Astrocyte of the hippocampus (primary cell): ENCODE results near the gene PYGB.

Experiments used
- DNase-seq: peaks from one replicate; pipeline ENCODE4 v3.0.0; 2011; ENCODE audit warnings: low read depth, low spot score

The PYGB gene

DNA sequence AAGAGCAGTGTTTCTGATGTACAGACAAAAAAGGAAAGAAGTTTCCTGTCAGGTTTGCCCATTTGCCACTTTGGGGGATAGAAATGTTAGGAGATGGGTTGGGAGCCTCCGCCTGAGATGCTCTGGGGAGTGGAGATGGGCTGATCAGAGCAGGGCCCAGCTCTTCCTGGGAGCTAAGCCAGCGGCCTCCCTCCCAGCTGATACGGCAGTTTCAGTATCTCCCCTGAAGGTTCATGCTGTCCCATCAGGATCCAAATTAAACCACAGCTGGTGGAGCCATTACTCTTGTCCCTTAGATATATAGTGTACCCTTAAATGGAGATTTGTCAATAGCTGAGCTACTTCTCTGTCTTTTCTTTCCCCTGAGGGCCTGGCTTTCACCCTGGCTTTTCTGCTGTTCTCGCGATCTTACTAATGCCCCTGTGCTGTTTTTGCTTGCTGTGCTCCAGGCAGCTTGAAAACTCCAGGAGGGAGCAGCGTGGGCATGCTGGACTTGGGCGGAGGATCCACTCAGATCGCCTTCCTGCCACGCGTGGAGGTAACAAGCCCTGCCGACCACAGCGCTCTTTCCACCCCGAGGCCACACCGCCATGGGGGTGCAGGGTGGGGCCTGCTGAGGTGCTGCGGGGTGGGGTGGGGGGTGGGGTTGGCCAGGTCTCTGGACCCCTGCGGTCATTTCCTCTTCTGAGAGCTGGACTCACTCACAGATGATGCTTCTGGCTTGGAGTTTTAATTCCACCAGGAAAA, 31.5 kb upstream of the PYGB start:
- no peak for DNase-seq

GRCh38 chr20:25217161-25218108, 30.4 kb upstream of the PYGB start:
- no peak for DNase-seq

DNA sequence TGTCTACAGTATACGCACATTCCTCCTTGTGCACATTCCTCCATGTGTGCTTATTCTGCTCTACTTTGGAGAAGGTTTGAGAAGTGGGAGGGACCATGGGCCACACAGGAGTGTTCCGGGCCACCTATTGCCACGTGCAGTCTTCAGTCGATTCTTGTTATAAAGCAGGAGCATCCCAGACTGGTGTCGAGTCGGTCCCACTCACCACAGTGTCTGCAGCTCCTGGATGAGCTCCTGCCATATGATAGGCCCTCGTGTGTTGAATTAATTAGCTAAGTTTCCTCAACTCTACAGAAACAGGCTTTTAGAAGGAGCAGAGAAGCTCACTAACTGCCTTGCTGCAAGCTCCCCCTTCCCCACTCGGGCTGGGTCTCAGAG, 29.8 kb upstream of the PYGB start:
- DNase-seq, result no peak

DNA sequence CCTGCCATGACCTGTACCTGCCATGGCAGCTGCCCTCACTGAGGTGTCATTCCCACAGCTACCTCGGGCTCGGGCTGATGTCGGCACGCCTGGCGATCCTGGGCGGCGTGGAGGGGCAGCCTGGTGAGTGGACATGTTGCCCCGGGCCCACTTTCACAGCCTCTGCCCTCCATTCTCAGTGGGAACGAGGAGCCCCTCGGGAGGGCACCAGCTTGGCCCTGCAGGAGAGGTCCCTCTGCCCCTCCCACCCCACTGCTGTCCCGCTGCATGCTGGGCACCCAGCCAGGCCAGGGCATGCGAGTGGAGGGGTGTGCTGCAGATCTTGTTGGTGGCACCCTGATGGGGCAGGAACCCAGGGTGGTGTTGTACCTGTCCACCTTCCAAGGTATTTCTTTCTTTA, 29.4 kb upstream of the PYGB start:
- no peak for DNase-seq

DNA sequence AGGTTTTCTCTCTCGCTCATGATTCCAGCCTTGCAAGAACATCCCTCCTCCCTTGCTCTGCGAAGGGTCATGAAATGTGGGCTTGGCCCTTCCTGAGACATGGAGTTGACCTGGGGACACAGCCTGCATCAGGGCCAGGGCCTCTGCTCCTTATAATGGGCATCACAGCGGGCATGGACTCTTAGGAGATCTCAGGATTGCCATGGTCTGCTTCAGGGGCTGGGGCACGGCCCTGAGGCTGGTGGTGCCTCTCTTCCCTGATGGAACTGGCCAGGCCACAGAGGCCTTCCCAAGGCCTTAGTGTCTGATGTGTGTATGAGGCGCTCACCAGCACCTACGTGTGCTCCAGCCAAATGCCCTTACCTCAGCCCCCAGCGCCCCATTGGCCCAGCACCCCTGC, 28.5 kb upstream of the PYGB start:
- DNase-seq, result no peak

DNA sequence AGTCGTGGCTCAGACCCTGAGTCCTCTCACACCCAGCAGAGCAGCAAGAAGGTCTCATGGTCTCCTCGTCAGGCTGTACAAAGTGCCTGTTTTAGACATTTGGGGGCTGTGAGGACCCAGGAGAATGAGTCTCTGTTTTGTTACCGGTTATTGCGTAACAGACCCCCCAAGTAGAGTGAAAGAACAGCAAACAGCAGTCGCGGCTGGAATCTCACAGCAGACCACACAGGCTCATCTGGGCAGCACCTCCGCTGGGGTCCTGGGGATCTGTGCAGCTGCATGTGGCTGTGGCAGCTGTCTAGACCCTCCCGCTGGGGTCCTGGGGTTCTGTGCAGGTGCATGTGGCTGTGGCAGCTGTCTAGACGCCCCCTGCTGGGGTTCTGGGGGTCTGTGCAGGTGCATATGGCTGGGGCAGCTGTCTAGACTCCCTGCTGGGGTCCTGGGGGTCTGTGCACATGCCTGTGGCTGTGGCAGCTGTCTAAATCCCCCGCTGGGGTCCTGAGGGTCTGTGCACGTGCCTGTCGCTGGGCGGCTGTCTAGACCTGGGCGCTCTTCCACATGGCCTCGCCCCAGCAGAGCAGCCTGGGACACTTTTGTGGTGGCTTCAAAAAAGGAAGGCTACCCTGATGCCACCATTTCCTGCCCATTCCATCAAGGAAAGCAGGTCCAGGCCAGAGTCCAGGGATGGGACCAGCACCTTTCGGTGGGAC, 27.7 kb upstream of the PYGB start:
- no peak for DNase-seq

- no peak for DNase-seq
These were observed 26.9 kb upstream of the PYGB start for GRCh38 chr20:25220810-25221591.

DNA sequence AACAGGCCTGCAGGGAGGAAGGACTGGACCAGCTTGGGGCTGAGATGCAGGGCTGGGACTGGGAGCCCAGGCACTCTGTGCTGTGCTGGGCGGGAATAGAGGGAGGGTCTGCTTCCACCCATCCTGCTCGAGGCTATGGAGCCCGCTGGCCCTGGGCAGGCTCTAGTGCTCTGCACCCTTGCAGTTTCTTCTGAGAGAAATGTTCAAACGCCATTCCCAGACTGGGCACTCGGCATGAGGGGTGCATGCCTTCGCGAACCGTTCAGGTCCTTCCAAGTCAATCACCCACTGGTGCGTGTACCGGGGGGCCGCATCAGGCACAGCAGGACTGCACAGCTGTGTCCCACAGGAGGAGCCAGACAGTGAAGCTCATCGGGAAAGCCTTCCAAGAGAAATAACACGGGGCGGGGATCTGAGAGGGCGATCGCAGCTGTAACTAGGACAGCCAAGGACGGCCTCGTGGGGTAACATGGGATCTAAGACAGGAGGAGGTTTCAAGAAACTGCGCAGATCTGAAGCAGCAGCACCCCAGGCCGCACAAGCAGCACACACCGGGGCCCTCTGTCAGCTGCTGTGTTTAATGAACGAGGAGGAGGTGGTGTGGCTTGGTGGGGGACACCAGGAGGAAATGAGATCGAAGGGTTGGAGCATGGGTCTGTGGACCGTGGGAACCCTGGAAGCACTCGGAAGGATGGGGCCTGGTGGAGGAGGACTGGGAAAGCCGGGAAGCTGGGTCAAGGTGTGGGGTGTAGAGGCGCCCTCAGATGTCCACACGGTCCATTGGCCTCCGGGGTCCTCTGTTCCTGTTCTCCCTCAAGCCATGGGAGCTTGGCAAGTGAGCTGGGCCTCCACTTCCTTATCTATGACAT, 26.1 kb upstream of the PYGB start:
- no peak for DNase-seq

GRCh38 chr20:25222461-25223178, 25.3 kb upstream of the PYGB start:
- no peak for DNase-seq

GRCh38 chr20:25223179-25223661, 24.7 kb upstream of the PYGB start:
- DNase-seq, result peak; percentile 92

DNA sequence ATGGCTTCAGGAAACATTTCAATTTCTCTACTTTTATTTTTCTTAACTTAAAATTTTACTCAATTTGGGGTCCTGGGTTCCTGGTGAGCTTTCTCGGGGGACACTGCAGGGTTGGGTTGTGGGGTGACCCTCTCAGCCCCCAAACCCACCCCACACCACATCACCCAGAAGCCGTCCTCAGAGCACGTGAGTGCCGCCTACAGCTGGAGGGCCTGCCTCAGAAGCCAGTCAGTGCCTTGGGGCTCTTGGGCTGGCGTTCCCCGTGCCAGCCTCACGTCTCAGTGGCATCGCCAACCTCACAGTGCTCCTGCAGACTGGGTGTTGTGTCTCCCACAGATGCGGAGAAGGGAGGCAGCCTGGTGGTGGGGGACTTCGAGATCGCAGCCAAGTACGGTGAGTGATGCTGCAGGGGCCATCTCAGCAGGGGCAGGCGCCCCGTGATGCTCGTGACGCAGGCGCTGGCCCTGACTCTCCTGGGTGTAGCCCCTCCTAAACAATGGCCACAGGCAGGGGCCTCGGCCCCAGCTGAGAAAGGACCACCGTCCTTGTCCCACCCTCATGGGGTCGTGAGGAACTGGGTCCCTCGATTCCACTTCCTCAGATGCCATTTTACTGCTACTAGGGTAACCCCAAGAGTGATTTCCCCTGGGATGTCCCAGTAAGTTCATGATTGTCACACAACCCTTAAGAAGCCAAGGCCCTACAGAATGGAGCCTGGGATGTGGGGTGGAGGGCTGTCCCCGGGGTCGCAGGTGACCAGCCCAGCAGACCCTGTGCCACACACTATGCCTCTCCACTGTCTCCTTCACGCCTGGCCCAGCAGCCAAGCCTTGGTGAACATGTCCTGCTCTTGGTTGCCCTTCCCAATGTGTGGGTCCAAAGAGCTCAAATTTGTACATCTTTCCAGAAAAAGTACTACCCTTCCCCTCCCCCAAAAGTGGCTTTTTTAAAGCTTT, 23.8 kb upstream of the PYGB start:
- DNase-seq, result no peak

DNA sequence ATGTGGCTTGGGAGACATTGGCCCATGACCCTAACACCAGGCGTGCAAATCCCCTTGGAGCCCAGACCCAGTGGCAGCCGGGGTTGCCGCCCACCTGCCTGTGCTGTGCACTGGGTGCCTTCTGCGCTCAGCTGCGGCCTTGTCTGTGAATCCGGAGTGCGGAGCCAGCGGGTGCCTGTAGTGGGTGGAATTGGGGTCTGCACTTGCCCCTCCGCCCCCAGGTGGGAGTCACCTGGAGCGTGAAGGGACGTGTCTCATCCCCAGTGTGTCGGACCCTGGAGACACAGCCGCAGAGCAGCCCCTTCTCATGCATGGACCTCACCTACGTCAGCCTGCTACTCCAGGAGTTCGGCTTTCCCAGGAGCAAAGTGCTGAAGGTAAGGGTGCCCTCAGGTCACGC, 22.9 kb upstream of the PYGB start:
- no peak for DNase-seq

DNA sequence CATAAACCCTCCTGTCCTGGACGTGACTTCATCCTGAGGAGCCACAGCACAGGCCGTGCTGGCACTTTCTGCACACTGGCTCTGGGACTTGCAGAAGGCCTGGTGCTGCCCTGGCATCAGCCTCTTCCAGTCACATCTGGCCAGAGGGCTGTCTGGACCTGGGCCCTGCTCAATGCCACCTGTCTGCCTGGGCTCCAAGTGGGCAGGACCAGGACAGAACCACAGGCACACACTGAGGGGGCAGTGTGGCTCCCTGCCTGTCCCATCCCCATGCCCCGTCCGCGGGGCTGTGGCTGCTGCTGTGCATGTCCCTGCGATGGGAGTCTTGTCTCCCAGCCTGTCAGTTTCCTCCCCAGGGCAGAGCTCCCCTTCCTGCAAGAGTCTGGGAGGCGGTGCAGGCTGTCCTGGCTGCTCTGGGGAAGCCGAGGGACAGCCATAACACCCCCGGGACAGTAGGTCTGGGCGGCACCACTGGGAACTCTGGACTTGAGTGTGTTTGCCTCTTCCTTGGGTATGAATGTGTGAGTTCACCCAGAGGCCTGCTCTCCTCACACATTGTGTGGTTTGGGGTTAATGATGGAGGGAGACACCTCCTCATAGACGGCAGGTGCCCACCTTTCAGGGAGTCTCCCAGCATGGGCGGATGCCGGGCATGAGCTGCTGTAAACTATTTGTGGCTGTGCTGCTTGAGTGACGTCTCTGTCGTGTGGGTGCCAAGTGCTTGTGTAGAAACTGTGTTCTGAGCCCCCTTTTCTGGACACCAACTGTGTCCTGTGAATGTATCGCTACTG, 22.0 kb upstream of the PYGB start:
- no peak for DNase-seq

- no peak for DNase-seq
These were observed 21.2 kb upstream of the PYGB start for GRCh38 chr20:25226433-25227316.

- peak; percentile 79 for DNase-seq
These were observed 20.5 kb upstream of the PYGB start for GRCh38 chr20:25227317-25227831.

GRCh38 chr20:25229486-25230165, 18.3 kb upstream of the PYGB start:
- DNase-seq, result no peak
